ENCODE results near the gene MEGF6. TPM values are rescaled to one million over a fixed set of nuclear protein-coding genes. Genes with fewer than 3 reads are reported as not detected.
"Not testable (repeated sequence)": the region's sequence is repeated elsewhere in the genome, so short reads cannot be mapped to it uniquely, and the experiment has no call there.

MEGF6 gene
- total RNA-seq, 3 donors from 2014 or later: 19.3 to 32.1 (median 24.2) TPM

DNA sequence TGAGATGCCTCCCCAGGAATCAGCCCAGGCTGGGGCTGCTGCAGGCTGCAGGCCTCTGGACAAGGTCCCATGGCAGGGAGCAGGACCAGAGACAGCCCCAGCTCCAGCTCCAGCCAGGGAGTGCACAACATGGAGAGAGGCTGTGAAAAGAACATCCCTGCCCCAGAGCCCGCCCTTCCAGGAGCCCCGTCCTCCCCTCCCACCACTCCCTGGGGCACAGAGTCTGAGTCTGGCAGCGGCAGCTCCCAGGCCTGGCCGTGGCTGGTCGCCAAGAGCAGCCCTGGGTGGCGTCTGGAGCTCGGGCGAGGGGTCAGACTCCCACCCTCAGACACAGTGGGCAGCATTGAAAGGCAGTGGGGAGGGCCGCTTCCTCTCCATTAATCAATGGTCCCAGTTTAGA is 37.8 kb downstream of the MEGF6 start:
- Histone ChIP-seq H3K27ac (no peak overlapping the region), H3K36me3 (no peaks in the 10 kb centered on the region), H3K9me3 (no peaks in the 10 kb centered on the region), H3K4me1 (no peaks in the 10 kb centered on the region), H3K27me3 (no peaks in the 10 kb centered on the region), H3K4me3 (no peak overlapping the region)
- intact Hi-C loops (cut with DNase I; ENCODE audit: low total_unique reads): no loop called here
- TF ChIP-seq POLR2A (IDR thresholded peaks at IDR 0.05) (no peak), POLR2AphosphoS5 (IDR thresholded peaks at IDR 0.05) (no peak)
- TF ChIP-seq, protein P1, sequence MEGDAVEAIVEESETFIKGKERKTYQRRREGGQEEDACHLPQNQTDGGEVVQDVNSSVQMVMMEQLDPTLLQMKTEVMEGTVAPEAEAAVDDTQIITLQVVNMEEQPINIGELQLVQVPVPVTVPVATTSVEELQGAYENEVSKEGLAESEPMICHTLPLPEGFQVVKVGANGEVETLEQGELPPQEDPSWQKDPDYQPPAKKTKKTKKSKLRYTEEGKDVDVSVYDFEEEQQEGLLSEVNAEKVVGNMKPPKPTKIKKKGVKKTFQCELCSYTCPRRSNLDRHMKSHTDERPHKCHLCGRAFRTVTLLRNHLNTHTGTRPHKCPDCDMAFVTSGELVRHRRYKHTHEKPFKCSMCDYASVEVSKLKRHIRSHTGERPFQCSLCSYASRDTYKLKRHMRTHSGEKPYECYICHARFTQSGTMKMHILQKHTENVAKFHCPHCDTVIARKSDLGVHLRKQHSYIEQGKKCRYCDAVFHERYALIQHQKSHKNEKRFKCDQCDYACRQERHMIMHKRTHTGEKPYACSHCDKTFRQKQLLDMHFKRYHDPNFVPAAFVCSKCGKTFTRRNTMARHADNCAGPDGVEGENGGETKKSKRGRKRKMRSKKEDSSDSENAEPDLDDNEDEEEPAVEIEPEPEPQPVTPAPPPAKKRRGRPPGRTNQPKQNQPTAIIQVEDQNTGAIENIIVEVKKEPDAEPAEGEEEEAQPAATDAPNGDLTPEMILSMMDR (IDR thresholded peaks at IDR 0.05): no peak
- DNase-seq (ENCODE audit: low spot score in 2 of 2): no peak

DNA sequence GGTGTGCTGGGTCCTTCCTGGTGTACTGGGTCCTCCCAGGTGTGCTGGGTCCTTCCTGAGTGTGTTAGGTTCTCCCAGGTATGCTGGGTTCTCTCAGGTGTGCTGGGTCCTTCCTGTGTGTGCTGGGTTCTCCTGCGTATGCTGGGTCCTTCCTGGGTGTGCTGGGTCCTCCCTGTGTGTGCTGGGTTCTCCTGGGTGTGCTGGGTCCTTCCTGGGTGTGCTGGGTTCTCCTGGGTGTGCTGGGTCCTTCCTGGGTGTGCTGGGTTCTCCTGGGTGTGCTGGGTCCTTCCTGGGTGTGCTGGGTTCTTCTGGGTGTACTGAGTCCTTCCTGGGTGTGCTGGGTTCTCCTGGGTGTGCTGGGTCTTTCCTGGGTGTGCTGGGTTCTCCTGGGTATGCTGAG is 38.7 kb downstream of the MEGF6 start:
- H3K27ac ChIP-seq; H3K27me3 ChIP-seq; H3K4me1 ChIP-seq; H3K9me3 ChIP-seq; DNase-seq (ENCODE audit: low spot score in 2 of 2); H3K4me3 ChIP-seq; intact Hi-C loops (cut with DNase I; ENCODE audit: low total_unique reads); H3K36me3 ChIP-seq: not testable (repeated sequence)

DNA sequence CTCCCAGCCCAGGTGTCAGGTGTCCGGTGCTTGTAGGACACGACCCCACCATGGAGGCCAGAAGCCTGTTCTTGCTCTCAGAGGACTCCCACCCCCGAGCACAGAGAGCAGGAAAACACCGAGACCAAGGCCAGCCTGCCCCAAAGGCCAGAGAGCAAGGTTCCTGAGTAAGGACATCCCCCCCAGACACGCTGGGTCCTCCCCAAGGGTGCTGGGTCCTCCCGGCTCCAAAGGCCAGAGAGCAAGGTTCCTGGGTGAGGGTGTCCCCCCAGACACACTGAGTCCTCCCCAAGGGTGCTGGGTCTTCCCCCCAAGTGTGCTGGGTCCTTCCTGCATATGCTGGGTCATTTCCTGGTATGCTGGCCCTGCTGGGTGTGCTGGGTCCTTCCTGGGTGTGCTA is 40.0 kb downstream of the MEGF6 start:
- TF ChIP-seq POLR2A (IDR thresholded peaks at IDR 0.05) (no peak), POLR2AphosphoS5 (IDR thresholded peaks at IDR 0.05) (no peak)
- TF ChIP-seq, protein P1 (IDR thresholded peaks at IDR 0.05): no peak
- Histone ChIP-seq H3K27me3 (no peaks in the 10 kb centered on the region), H3K4me1 (no peaks in the 10 kb centered on the region), H3K27ac (no peak overlapping the region), H3K9me3 (no peaks in the 10 kb centered on the region), H3K4me3 (no peak overlapping the region), H3K36me3 (no peaks in the 10 kb centered on the region)
- DNase-seq (ENCODE audit: low spot score in 2 of 2): no peak
- intact Hi-C loops (cut with DNase I; ENCODE audit: low total_unique reads): no loop called here

DNA sequence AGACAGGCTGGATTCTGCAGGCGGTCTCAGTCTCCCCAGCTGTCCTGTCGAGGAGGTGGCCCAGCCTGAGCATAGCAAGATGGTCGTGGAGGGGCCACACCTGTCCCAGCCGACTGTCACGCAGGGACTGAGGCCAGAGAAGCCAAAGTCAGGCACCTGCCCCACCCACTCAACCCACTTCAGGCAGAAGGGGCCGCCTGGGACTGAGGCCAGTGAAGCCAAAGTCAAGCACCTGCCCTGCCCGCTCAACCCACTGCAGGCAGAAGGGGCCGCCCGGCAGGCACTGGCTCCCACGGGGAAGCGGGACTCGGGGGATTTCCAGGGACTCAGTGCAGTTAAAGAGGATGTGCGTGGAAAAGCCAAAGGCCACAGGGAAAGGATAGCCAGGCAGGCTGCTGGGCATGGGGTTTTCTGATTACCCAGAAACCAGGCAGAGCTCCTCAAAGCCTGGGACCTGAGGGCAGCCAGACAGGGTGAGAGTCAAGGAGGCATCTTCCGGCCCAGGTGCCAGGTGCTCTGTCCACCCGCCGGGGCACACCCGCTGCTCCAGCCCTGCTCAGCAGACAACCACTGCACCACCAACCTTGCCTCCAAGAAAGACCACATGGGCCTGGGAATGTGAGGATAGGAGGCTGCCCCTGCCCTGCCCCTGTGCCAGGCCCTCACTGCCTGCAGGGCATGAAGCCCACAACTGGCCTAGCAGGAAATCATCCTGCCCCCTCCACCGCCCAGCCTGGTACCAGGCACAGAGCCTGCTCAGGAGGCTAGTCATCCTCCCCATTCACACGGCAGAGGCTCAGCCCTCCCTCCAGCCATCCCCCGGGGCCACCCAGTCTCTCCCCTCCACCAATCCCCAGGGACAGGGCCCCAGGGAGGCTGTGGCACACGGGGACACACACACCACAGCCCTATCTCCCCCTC is 41.0 kb downstream of the MEGF6 start:
- peaks cover 0 to 3% of the 10 kb centered on the region in 2 donors for H3K27me3 ChIP-seq
- H3K36me3 ChIP-seq: no peaks in the 10 kb centered on the region
- no peaks in the 10 kb centered on the region for H3K9me3 ChIP-seq
- intact Hi-C loops (cut with DNase I; ENCODE audit: low total_unique reads): no loop called here
- H3K4me3 ChIP-seq: no peak overlapping the region
- DNase-seq (ENCODE audit: low spot score in 2 of 2): no peak
- H3K27ac ChIP-seq: no peak overlapping the region
- TF ChIP-seq, protein P1 (IDR thresholded peaks at IDR 0.05): no peak
- TF ChIP-seq POLR2A (IDR thresholded peaks at IDR 0.05) (no peak), POLR2AphosphoS5 (IDR thresholded peaks at IDR 0.05) (no peak)
- no peaks in the 10 kb centered on the region for H3K4me1 ChIP-seq

DNA sequence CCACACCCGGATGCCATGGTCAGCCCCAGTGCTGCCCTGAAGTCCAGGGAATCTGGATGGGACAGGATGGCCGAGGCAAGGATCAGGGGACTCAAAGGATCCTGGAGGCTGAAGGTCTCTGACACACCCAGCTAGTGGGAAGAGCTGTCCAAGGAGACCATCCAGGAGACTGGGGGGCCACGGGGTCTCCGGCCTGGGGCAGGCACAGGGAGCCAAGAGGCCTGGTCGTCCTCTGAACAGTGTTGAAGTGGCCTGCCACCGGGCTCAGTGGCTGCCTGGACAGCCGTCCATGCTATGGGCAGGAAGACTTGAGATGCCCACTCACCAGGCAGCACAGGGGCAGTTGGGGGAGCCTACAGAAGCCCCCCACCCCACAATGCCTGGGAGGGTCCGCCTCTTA is 41.9 kb downstream of the MEGF6 start:
- Histone ChIP-seq H3K36me3 (no peaks in the 10 kb centered on the region), H3K9me3 (no peaks in the 10 kb centered on the region), H3K4me1 (no peaks in the 10 kb centered on the region), H3K4me3 (no peak overlapping the region), H3K27me3 (peaks cover 0 to 12% of the 10 kb centered on the region in 2 donors), H3K27ac (no peak overlapping the region)
- TF ChIP-seq POLR2AphosphoS5 (IDR thresholded peaks at IDR 0.05): no peak
- TF ChIP-seq, protein P1 (IDR thresholded peaks at IDR 0.05): no peak
- TF ChIP-seq POLR2A (IDR thresholded peaks at IDR 0.05): no peak
- intact Hi-C loops (cut with DNase I; ENCODE audit: low total_unique reads): no loop called here
- DNase-seq (ENCODE audit: low spot score in 2 of 2): no peak
